SK-N-SH (cell line): ENCODE measurements around the gene TIMP2. TPM values are rescaled to one million over a fixed set of nuclear protein-coding genes. Genes with fewer than 3 reads are reported as not detected.

Experiments
- CTCF ChIA-PET: fragments of 300-600, 350-600 bp; formaldehyde crosslinking; extraction: SDS; loops from one replicate; lab custom pipeline; 2021; lab: Yijun Ruan, JAX
- POLR2A ChIA-PET: fragments of 350-600 bp; sonication (Branson Sonifier 250); formaldehyde crosslinking; extraction: SDS; loops from one replicate; lab custom pipeline; 2020; ENCODE audit warnings: antibody characterized with exemption, inconsistent platforms; lab: Yijun Ruan, JAX
- DNase-seq: peaks from one replicate; pipeline ENCODE4 v3.0.0; 2012
- H2AFZ ChIP-seq: fragments of 200-600 bp; sonication (generic); 2 replicates; pipeline ENCODE4 v1.8.1; 2016; ENCODE audit warnings: antibody characterized with exemption, mild to moderate bottlenecking, low read depth
- H3F3A ChIP-seq: fragments of 200-600 bp; sonication (generic); replicated peaks from 2 replicates; pipeline ENCODE3; 2016; ENCODE audit warnings: antibody characterized with exemption, mild to moderate bottlenecking; ENCODE audit not compliant: insufficient read depth
- H3K27ac ChIP-seq, 2 experiments: fragments of 200-500 bp in 1 of 2; fragments of 200-600 bp in 1 of 2; sonication (Bioruptor generic) in 1 of 2; sonication (generic), shearing (Covaris generic) in 1 of 2; 2 replicates each; pipeline versions ENCODE4 v1.5.1 to v1.6.1; 2014 to 2016; ENCODE audit warnings: low read depth in 2 of 2, inconsistent platforms in 1 of 2, low read length in 1 of 2, mild to moderate bottlenecking in 1 of 2, mixed read lengths in 1 of 2
- H3K27me3 ChIP-seq: fragments of 200-600 bp; sonication (generic), shearing (Covaris generic); 2 replicates; pipeline ENCODE4 v1.6.1; 2016; ENCODE audit warnings: mixed run types; ENCODE audit not compliant: insufficient read depth
- H3K36me3 ChIP-seq, 2 experiments: fragments of 200-500 bp in 1 of 2; fragments of 200-600 bp in 1 of 2; sonication (Bioruptor generic) in 1 of 2; sonication (generic) in 1 of 2; replicated peaks in 1 of 2; 2 replicates each; pipeline versions ENCODE3 to v1.5.1; 2014 to 2016; ENCODE audit warnings: low read length in 1 of 2, mild to moderate bottlenecking in 1 of 2; ENCODE audit not compliant: insufficient read depth in 2 of 2, control insufficient read depth in 1 of 2
- H3K4me1 ChIP-seq, 2 experiments: fragments of 200-500 bp in 1 of 2; fragments of 200-600 bp in 1 of 2; sonication (Bioruptor generic) in 1 of 2; sonication (generic), shearing (Covaris generic) in 1 of 2; 2 replicates each; pipeline versions ENCODE4 v1.5.1 to v1.6.1; 2014 to 2016; ENCODE audit warnings: low read depth in 1 of 2, low read length in 1 of 2, mixed run types in 1 of 2; ENCODE audit not compliant: insufficient read depth in 2 of 2, control insufficient read depth in 1 of 2
- H3K4me2 ChIP-seq: fragments of 200-600 bp; sonication (generic), shearing (Covaris generic); 2 replicates; pipeline ENCODE4 v1.6.1; 2017; ENCODE audit warnings: mixed run types
- H3K4me3 ChIP-seq, 2 experiments: fragments of 200-500 bp in 1 of 2; fragments of 200-600 bp in 1 of 2; sonication (Bioruptor generic) in 1 of 2; sonication (generic), shearing (Covaris generic) in 1 of 2; 2 replicates each; pipeline versions ENCODE4 v1.5.1 to v1.8.1; 2014 to 2016; ENCODE audit warnings: low read depth in 2 of 2, inconsistent platforms in 1 of 2, low read length in 1 of 2, mild to moderate bottlenecking in 1 of 2, mixed read lengths in 1 of 2, moderate library complexity in 1 of 2
- H3K79me2 ChIP-seq: fragments of 200-600 bp; sonication (generic); 2 replicates; pipeline ENCODE4 v1.8.1; 2017; ENCODE audit warnings: mild to moderate bottlenecking; ENCODE audit not compliant: insufficient read depth
- H3K9ac ChIP-seq: fragments of 200-600 bp; sonication (generic); 2 replicates; pipeline ENCODE4 v1.6.1; 2017; ENCODE audit warnings: mixed run types
- H3K9me2 ChIP-seq: fragments of 200-600 bp; sonication (generic); 2 replicates; pipeline ENCODE4 v1.6.1; 2017; ENCODE audit warnings: mixed run types
- H3K9me3 ChIP-seq: fragments of 200-600 bp; sonication (generic); 2 replicates; pipeline ENCODE4 v1.6.1; 2017; ENCODE audit warnings: mixed run types, mild to moderate bottlenecking, moderate library complexity
- H4K20me1 ChIP-seq: fragments of 200-600 bp; sonication (generic); 2 replicates; pipeline ENCODE4 v1.6.1; 2017; ENCODE audit warnings: mild to moderate bottlenecking, mixed run types; ENCODE audit not compliant: insufficient read depth
- FOXJ3 ChIP-seq: sonication (generic); formaldehyde crosslinking; IDR thresholded peaks from 2 replicates; pipeline ENCODE4 v1.5.1; 2020; ENCODE audit warnings: mild to moderate bottlenecking, missing genetic modification reagents
- GATA2 ChIP-seq: sonication (generic); formaldehyde crosslinking; IDR thresholded peaks from 2 replicates; pipeline ENCODE4 v1.5.0; 2020; ENCODE audit warnings: mild to moderate bottlenecking, missing genetic modification reagents
- JUND ChIP-seq: IDR thresholded peaks from 2 replicates; pipeline ENCODE4 v1.4.0; 2012
- MEF2A ChIP-seq: IDR thresholded peaks from 2 replicates; pipeline ENCODE4 v1.4.0; 2012; ENCODE audit warnings: low read depth, borderline replicate concordance
- MXI1 ChIP-seq: IDR thresholded peaks from 2 replicates; pipeline ENCODE4 v1.6.1; 2012; ENCODE audit warnings: mild to moderate bottlenecking, low read depth, low read length, improper control_type of control experiment
- NFIC ChIP-seq: IDR thresholded peaks from 2 replicates; pipeline ENCODE4 v1.4.0; 2012; ENCODE audit warnings: borderline replicate concordance
- NRF1 ChIP-seq: IDR thresholded peaks from 2 replicates; pipeline ENCODE4 v1.6.1; 2012; ENCODE audit warnings: low read depth, mild to moderate bottlenecking, low read length
- RFX5 ChIP-seq: IDR thresholded peaks from 2 replicates; pipeline ENCODE4 v1.6.1; 2012; ENCODE audit warnings: mild to moderate bottlenecking, improper control_type of control experiment, low read length
- TAF1 ChIP-seq: IDR thresholded peaks from 2 replicates; pipeline ENCODE4 v1.6.1; 2012; ENCODE audit warnings: low read depth, mild to moderate bottlenecking, low read length, moderate library complexity, borderline replicate concordance
- TCF12 ChIP-seq: IDR thresholded peaks from 2 replicates; pipeline ENCODE4 v1.4.0; 2012
- YY1 ChIP-seq: IDR thresholded peaks from 2 replicates; pipeline ENCODE4 v1.4.0; 2012; ENCODE audit warnings: low read depth, mild to moderate bottlenecking
- WGBS: methylation state at CpG from one replicate; pipeline ENCODE4 v1.1.6; 2017; ENCODE audit warnings: low lambda C conversion rate; 5-methylcytosine and 5-hydroxymethylcytosine counted together
- polyA plus RNA-seq, 3 experiments: library from polyadenylated mRNA; depleted of rRNA; stranded (reverse); fragments of >200 nt; gene quantifications; 2 replicates each; pipeline ENCODE4 v1.2.3, GENCODE V29; 2012
- TF ChIP-seq, protein P1 (sequence below): fragments of 150-350 bp; IDR thresholded peaks from 2 replicates; pipeline ENCODE4 v1.6.1; 2017; ENCODE audit warnings: antibody characterized with exemption, low read length, low read depth, borderline replicate concordance
- TF ChIP-seq, protein P2 (sequence below): fragments of 150-350 bp; IDR thresholded peaks from 2 replicates; pipeline ENCODE4 v1.6.1; 2016; ENCODE audit warnings: mild to moderate bottlenecking, low read depth, low read length
- TF ChIP-seq, protein P3 (sequence below): IDR thresholded peaks from 2 replicates; pipeline ENCODE4 v1.4.0; 2012; ENCODE audit warnings: low read depth, borderline replicate concordance
- TF ChIP-seq, protein P4 (sequence below): fragments of 200-600 bp; sonication (generic); IDR thresholded peaks from 2 replicates; pipeline ENCODE4 v1.6.1; 2017; ENCODE audit warnings: antibody characterized with exemption, mild to moderate bottlenecking, moderate library complexity

TIMP2 gene
- polyA plus RNA-seq, 1 of the 3 experiments (the other 2 are of a cell fraction), result 441 TPM

DNA sequence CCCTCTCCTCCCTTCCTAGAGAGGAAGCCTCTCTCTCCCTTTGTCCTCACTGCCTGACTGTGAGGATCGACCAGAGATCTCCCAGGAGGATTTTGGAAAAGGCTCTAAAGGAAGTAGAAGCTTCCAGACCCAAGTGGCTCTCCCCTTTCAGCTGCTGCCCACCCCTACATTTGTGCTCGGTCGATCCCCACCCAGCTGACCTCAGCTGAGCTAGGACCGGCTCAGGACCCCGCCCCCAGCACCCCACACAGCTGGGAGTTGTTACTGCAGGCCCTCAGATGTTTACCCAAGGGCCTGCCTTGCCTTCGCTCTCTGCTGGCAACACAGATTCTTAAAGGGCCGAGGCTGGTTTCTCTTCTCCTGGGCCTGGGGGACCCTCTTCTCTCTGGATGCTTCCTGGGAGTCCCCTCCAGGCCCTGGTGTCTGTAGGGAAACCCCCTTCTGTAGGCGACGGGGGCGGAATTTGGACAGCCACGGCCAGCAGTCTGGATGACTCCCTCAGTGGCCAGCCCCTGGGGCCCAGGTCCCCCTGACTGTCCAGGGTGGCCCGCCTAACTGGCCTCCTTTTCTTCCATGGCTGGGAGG, 26.9 kb upstream of the TIMP2 start:
- H3K4me1 ChIP-seq, result peaks cover 7 to 9% of the 10 kb centered on the region in 2 experiments; a peak in 2 of 4 replicates
- H3K9me2 ChIP-seq, result no peaks in the 10 kb centered on the region
- H3K79me2 ChIP-seq, result no peaks in the 10 kb centered on the region
- ChIA-PET POLR2A (interaction anchor here (0.8 kb wide), 1 partner anchor 27 kb away, joined by 3 read pairs; the partner anchor contains the start of gene TIMP2), CTCF (interaction anchor here (0.7 to 18.4 kb wide), 3 partner anchors 24 to 86 kb away, joined by 3 to 194 read pairs (median 9); partner anchors contain the start of gene LGALS3BP)
- peaks cover 6% of the 10 kb centered on the region for H3F3A ChIP-seq
- H3K9ac ChIP-seq, result no peak overlapping the region
- no peak overlapping the region for H3K4me2 ChIP-seq
- H2AFZ ChIP-seq, result no peak overlapping the region
- no peak overlapping the region for H3K4me3 ChIP-seq
- no peak for DNase-seq
- H3K9me3 ChIP-seq, result no peaks in the 10 kb centered on the region
- no peaks in the 10 kb centered on the region for H4K20me1 ChIP-seq
- TF ChIP-seq YY1 (no peak), NRF1 (no peak), JUND (no peak), FOXJ3 (no peak), TAF1 (no peak), RFX5 (no peak), TCF12 (no peak), MXI1 (no peak), MEF2A (no peak), NFIC (no peak), GATA2 (CRISPR knock-in tag) (no peak)
- TF ChIP-seq, protein P1, sequence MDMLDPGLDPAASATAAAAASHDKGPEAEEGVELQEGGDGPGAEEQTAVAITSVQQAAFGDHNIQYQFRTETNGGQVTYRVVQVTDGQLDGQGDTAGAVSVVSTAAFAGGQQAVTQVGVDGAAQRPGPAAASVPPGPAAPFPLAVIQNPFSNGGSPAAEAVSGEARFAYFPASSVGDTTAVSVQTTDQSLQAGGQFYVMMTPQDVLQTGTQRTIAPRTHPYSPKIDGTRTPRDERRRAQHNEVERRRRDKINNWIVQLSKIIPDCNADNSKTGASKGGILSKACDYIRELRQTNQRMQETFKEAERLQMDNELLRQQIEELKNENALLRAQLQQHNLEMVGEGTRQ, result no peak
- TF ChIP-seq, protein P2, sequence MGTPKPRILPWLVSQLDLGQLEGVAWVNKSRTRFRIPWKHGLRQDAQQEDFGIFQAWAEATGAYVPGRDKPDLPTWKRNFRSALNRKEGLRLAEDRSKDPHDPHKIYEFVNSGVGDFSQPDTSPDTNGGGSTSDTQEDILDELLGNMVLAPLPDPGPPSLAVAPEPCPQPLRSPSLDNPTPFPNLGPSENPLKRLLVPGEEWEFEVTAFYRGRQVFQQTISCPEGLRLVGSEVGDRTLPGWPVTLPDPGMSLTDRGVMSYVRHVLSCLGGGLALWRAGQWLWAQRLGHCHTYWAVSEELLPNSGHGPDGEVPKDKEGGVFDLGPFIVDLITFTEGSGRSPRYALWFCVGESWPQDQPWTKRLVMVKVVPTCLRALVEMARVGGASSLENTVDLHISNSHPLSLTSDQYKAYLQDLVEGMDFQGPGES, result no peak
- TF ChIP-seq, protein P3, sequence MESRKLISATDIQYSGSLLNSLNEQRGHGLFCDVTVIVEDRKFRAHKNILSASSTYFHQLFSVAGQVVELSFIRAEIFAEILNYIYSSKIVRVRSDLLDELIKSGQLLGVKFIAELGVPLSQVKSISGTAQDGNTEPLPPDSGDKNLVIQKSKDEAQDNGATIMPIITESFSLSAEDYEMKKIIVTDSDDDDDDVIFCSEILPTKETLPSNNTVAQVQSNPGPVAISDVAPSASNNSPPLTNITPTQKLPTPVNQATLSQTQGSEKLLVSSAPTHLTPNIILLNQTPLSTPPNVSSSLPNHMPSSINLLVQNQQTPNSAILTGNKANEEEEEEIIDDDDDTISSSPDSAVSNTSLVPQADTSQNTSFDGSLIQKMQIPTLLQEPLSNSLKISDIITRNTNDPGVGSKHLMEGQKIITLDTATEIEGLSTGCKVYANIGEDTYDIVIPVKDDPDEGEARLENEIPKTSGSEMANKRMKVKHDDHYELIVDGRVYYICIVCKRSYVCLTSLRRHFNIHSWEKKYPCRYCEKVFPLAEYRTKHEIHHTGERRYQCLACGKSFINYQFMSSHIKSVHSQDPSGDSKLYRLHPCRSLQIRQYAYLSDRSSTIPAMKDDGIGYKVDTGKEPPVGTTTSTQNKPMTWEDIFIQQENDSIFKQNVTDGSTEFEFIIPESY, result no peak
- TF ChIP-seq, protein P4, sequence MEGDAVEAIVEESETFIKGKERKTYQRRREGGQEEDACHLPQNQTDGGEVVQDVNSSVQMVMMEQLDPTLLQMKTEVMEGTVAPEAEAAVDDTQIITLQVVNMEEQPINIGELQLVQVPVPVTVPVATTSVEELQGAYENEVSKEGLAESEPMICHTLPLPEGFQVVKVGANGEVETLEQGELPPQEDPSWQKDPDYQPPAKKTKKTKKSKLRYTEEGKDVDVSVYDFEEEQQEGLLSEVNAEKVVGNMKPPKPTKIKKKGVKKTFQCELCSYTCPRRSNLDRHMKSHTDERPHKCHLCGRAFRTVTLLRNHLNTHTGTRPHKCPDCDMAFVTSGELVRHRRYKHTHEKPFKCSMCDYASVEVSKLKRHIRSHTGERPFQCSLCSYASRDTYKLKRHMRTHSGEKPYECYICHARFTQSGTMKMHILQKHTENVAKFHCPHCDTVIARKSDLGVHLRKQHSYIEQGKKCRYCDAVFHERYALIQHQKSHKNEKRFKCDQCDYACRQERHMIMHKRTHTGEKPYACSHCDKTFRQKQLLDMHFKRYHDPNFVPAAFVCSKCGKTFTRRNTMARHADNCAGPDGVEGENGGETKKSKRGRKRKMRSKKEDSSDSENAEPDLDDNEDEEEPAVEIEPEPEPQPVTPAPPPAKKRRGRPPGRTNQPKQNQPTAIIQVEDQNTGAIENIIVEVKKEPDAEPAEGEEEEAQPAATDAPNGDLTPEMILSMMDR, result no peak
- TF ChIP-seq, all 33 proteins: peak for 0
- no peaks in the 10 kb centered on the region for H3K36me3 ChIP-seq
- no peak overlapping the region for H3K27ac ChIP-seq
- H3K27me3 ChIP-seq, result no peaks in the 10 kb centered on the region
- WGBS, result 77% methylated on average over 12 of the region's 12 CpGs
